Mesenchymal stem cell (in vitro differentiated cells and primary cell): ENCODE measurements around the gene PTPRD.
"Not testable (repeated sequence)": the region's sequence is repeated elsewhere in the genome, so short reads cannot be mapped to it uniquely, and the experiment has no call there.

Experiments used
- DNase-seq: peaks from one replicate; pipeline ENCODE4 v3.0.0-alpha.2; 2013
- H2AFZ ChIP-seq: one replicate; pipeline ENCODE4 v1.6.1; 2013; ENCODE audit warnings: low read depth, mild to moderate bottlenecking, control low read depth, inconsistent platforms, low read length, moderate library complexity
- H2AK5ac ChIP-seq: 2 replicates; pipeline ENCODE4 v1.6.1; 2013; ENCODE audit warnings: low read length, moderate library complexity, mild to moderate bottlenecking, inconsistent platforms; ENCODE audit not compliant: severe bottlenecking
- H2BK120ac ChIP-seq: one replicate; pipeline ENCODE4 v1.6.1; 2013; ENCODE audit warnings: low read depth, mild to moderate bottlenecking, inconsistent platforms, low read length, moderate library complexity
- H2BK12ac ChIP-seq, 2 experiments: one replicate each; pipeline ENCODE4 v1.6.1; 2013; ENCODE audit warnings: inconsistent platforms in 2 of 2, low read length in 2 of 2, mild to moderate bottlenecking in 2 of 2, moderate library complexity in 2 of 2, control low read depth in 1 of 2
- H2BK15ac ChIP-seq: one replicate; pipeline ENCODE4 v1.6.1; 2013; ENCODE audit warnings: mild to moderate bottlenecking, low read depth, inconsistent platforms; ENCODE audit not compliant: poor library complexity, severe bottlenecking
- H2BK5ac ChIP-seq: 2 replicates; pipeline ENCODE4 v1.6.1; 2013; ENCODE audit warnings: low read depth, mild to moderate bottlenecking, low read length, control low read depth, inconsistent platforms; ENCODE audit not compliant: poor library complexity, severe bottlenecking
- H3K14ac ChIP-seq, 2 experiments: one replicate each; pipeline ENCODE4 v1.6.1; 2013; ENCODE audit warnings: inconsistent platforms in 2 of 2, low read length in 2 of 2, control low read depth in 1 of 2, mild to moderate bottlenecking in 1 of 2, moderate library complexity in 1 of 2
- H3K18ac ChIP-seq, 2 experiments: one replicate each; pipeline ENCODE4 v1.6.1; 2013; ENCODE audit warnings: inconsistent platforms in 2 of 2, low read length in 2 of 2, control low read depth in 1 of 2, low read depth in 1 of 2, mild to moderate bottlenecking in 1 of 2
- H3K23ac ChIP-seq, 2 experiments: one replicate each; pipeline ENCODE4 v1.6.1; 2013; ENCODE audit warnings: inconsistent platforms in 2 of 2, low read length in 2 of 2, mild to moderate bottlenecking in 2 of 2, moderate library complexity in 2 of 2, control low read depth in 1 of 2
- H3K27ac ChIP-seq: 2 replicates; pipeline ENCODE4 v1.5.1; 2013; ENCODE audit warnings: mild to moderate bottlenecking, moderate library complexity, low read length, control low read depth, inconsistent platforms; ENCODE audit not compliant: poor library complexity, severe bottlenecking
- H3K27me3 ChIP-seq, 2 experiments: 2 replicates each; pipeline versions ENCODE4 v1.6.1 to v1.7.0; 2013; ENCODE audit warnings: low read length in 2 of 2, mild to moderate bottlenecking in 2 of 2, moderate library complexity in 2 of 2, control low read depth in 1 of 2, inconsistent platforms in 1 of 2; ENCODE audit not compliant: control insufficient read depth in 1 of 2, insufficient read depth in 1 of 2
- H3K36me3 ChIP-seq, 2 experiments: 2 replicates each; pipeline versions ENCODE4 v1.6.1 to v1.7.0; 2013; ENCODE audit warnings: low read length in 2 of 2, control low read depth in 1 of 2, inconsistent platforms in 1 of 2, low read depth in 1 of 2, mild to moderate bottlenecking in 1 of 2; ENCODE audit not compliant: insufficient read depth in 2 of 2, control insufficient read depth in 1 of 2
- H3K4ac ChIP-seq, 2 experiments: one replicate each; pipeline ENCODE4 v1.6.1; 2013; ENCODE audit warnings: inconsistent platforms in 2 of 2, low read length in 2 of 2, mild to moderate bottlenecking in 2 of 2, moderate library complexity in 2 of 2, control low read depth in 1 of 2, low read depth in 1 of 2
- H3K4me1 ChIP-seq: 2 replicates; pipeline ENCODE4 v1.6.1; 2013; ENCODE audit warnings: low read depth, low read length, control low read depth; ENCODE audit not compliant: control insufficient read depth, insufficient read depth
- H3K4me2 ChIP-seq: 2 replicates; pipeline ENCODE4 v1.6.1; 2013; ENCODE audit warnings: low read length, mild to moderate bottlenecking, inconsistent platforms; ENCODE audit not compliant: poor library complexity, severe bottlenecking
- H3K4me3 ChIP-seq, 2 experiments: 2 replicates each; pipeline versions ENCODE4 v1.5.1 to v1.7.0; 2013; ENCODE audit warnings: low read length in 2 of 2, mild to moderate bottlenecking in 2 of 2, control low read depth in 1 of 2, low read depth in 1 of 2; ENCODE audit not compliant: insufficient read depth in 1 of 2
- H3K79me1 ChIP-seq: replicated peaks from 2 replicates; pipeline ENCODE4 v1.6.1; 2013; ENCODE audit warnings: mild to moderate bottlenecking, control low read depth, low read length, inconsistent platforms; ENCODE audit not compliant: poor library complexity, severe bottlenecking
- H3K9ac ChIP-seq: 2 replicates; pipeline ENCODE4 v1.7.0; 2013; ENCODE audit warnings: mild to moderate bottlenecking, low read length, moderate library complexity
- H3K9me3 ChIP-seq: 2 replicates; pipeline ENCODE4 v1.7.0; 2013; ENCODE audit warnings: mild to moderate bottlenecking, low read length; ENCODE audit not compliant: control insufficient read depth
- H4K8ac ChIP-seq: one replicate; pipeline ENCODE4 v1.6.1; 2013; ENCODE audit warnings: inconsistent platforms, mild to moderate bottlenecking, low read length, moderate library complexity
- H4K91ac ChIP-seq: one replicate; pipeline ENCODE4 v1.6.1; 2013; ENCODE audit warnings: mild to moderate bottlenecking, low read length, inconsistent platforms
- WGBS: methylation state at CpG from one replicate; pipeline ENCODE4 v1.1.7; 2013; ENCODE audit warnings: mixed read lengths; 5-methylcytosine and 5-hydroxymethylcytosine counted together

The PTPRD gene

GRCh38 chr9:8978334-8978733 is 1634.5 kb downstream of the PTPRD start:
- Histone ChIP-seq H2BK5ac (no peak overlapping the region), H2AK5ac (no peak overlapping the region), H3K23ac (no peak overlapping the region), H3K9me3 (no peaks in the 10 kb centered on the region), H3K79me1 (no peaks in the 10 kb centered on the region), H2BK12ac (no peak overlapping the region), H3K9ac (no peak overlapping the region), H4K91ac (no peak overlapping the region), H3K4me2 (no peak overlapping the region), H2BK120ac (no peak overlapping the region), H3K27me3 (no peaks in the 10 kb centered on the region), H3K18ac (no peak overlapping the region), H3K14ac (no peak overlapping the region), H4K8ac (no peak overlapping the region), H3K4me1 (no peaks in the 10 kb centered on the region), H3K4ac (no peak overlapping the region), H2AFZ (no peak overlapping the region), H3K4me3 (no peak overlapping the region), H3K36me3 (no peaks in the 10 kb centered on the region), H2BK15ac (no peak overlapping the region), H3K27ac (no peak overlapping the region)
- WGBS: 90% methylated on average over 6 of the region's 6 CpGs
- no peak for DNase-seq

GRCh38 chr9:8968350-8968749 is 1644.5 kb downstream of the PTPRD start:
- not testable (repeated sequence) for H3K4ac ChIP-seq, DNase-seq, H3K4me2 ChIP-seq, H4K91ac ChIP-seq, H2BK120ac ChIP-seq, H3K4me1 ChIP-seq, H3K36me3 ChIP-seq, H2BK5ac ChIP-seq, H3K4me3 ChIP-seq, H3K18ac ChIP-seq, H2BK12ac ChIP-seq, H2BK15ac ChIP-seq, H3K27me3 ChIP-seq, H3K14ac ChIP-seq, H4K8ac ChIP-seq, H2AK5ac ChIP-seq, H3K79me1 ChIP-seq, H3K27ac ChIP-seq, H2AFZ ChIP-seq, H3K9ac ChIP-seq, H3K9me3 ChIP-seq, H3K23ac ChIP-seq
- no CpG with 5 or more reads among the region's 3 CpGs for WGBS

GRCh38 chr9:8963885-8964284 is 1648.9 kb downstream of the PTPRD start:
- DNase-seq: no peak
- Histone ChIP-seq H3K4ac (no peak overlapping the region), H3K27ac (no peak overlapping the region), H3K27me3 (no peaks in the 10 kb centered on the region), H3K36me3 (no peaks in the 10 kb centered on the region), H3K4me2 (no peak overlapping the region), H3K4me3 (no peak overlapping the region), H3K9me3 (no peaks in the 10 kb centered on the region), H3K14ac (no peak overlapping the region), H2BK15ac (no peak overlapping the region), H3K79me1 (no peaks in the 10 kb centered on the region), H2AK5ac (no peak overlapping the region), H3K4me1 (no peaks in the 10 kb centered on the region), H2AFZ (no peak overlapping the region), H2BK120ac (no peak overlapping the region), H4K91ac (no peak overlapping the region), H3K23ac (no peak overlapping the region), H4K8ac (no peak overlapping the region), H3K18ac (no peak overlapping the region), H2BK12ac (no peak overlapping the region), H3K9ac (no peak overlapping the region), H2BK5ac (no peak overlapping the region)

- peak overlapping the region; percentile 14 for H2AFZ ChIP-seq
- H3K79me1 ChIP-seq: no peaks in the 10 kb centered on the region
- no peaks in the 10 kb centered on the region for H3K4me1 ChIP-seq
- no peaks in the 10 kb centered on the region for H3K27me3 ChIP-seq
- no peak overlapping the region for H3K27ac ChIP-seq
- H2BK12ac ChIP-seq: no peak overlapping the region
- no peak overlapping the region for H3K4ac ChIP-seq
- no peak overlapping the region for H3K23ac ChIP-seq
- H2AK5ac ChIP-seq: no peak overlapping the region
- DNase-seq: no peak
- H4K8ac ChIP-seq: no peak overlapping the region
- H3K36me3 ChIP-seq: no peaks in the 10 kb centered on the region
- no peak overlapping the region for H3K4me3 ChIP-seq
- no peak overlapping the region for H2BK5ac ChIP-seq
- no peaks in the 10 kb centered on the region for H3K9me3 ChIP-seq
- WGBS: 95% methylated on average over 2 of the region's 2 CpGs
- H3K14ac ChIP-seq: no peak overlapping the region
- H2BK15ac ChIP-seq: no peak overlapping the region
- H3K9ac ChIP-seq: peak overlapping the region; percentile 53
- no peak overlapping the region for H3K4me2 ChIP-seq
- no peak overlapping the region for H4K91ac ChIP-seq
- H2BK120ac ChIP-seq: no peak overlapping the region
- no peak overlapping the region for H3K18ac ChIP-seq
These were observed 1650.7 kb downstream of the PTPRD start for GRCh38 chr9:8962084-8962483.
